NCI-H1417 (cell line): Measurements from ENCODE around the gene STAM.
"Not testable (repeated sequence)": the region's sequence is repeated elsewhere in the genome, so short reads cannot be mapped to it uniquely, and the experiment has no call there.

Source experiments
- DNase-seq, 3 experiments: peaks; one replicate each; lab custom pipeline; 2025; lab: John Stamatoyannopoulos, UW

The STAM gene

DNA sequence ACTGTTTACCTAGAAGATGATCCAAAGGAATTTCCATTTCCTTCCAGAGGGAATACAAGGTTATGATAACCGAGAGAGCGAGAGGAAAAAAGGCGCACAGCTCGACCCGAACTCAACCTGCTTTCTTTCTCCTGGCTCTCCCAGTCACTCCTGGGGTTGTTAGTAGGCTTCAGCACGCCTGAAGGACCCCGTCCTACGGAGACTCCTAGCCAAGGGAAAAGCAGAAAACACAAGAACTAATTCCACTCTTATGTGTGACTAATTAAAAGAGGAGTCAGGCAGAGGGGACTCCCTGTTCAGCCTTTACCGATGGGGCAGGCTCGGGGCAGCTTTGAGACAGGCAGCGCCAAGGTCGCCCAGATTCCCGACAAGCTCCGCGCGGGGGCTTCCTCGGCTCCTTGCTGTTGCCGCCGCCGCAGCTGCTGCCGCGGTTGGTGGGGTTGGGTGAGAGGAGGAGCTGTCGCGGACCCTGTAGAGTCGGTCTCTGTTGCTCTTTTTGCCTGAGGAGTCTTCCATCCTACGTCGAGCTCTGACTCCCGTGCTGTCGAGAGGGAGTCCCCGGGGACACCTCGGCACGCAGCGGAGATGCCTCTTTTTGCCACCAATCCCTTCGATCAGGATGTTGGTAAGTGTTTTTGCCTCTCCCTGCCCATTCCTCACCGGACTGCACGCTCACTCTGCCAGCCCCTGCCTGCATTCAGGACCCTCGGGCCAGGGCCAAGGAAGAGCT, at the start of gene STAM:
TSS of gene STAM (plus strand) at position 397 of the 730 bp plus-strand sequence. CDS start at position 586, 189 bp downstream.
- peak; percentile 91 to 97 (median 92) for DNase-seq

DNA sequence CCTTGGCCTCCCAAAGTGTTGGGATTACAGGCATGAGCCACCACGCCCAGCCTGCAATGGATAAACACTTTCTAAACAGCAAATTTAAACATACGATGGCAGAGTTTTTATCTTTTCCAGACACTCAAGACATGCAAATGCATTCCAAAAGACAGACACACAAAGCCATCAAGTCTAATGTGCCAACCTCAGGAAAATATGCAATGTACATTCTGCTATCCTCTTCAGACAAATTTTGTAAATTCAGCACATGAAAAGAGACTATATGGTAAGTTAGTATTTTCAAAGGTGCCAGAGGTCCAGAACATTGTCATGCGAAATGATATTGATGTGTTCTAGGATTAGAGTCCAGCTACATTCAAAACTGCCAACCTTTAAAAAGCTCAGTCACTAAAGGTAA, 46.6 kb upstream of the STAM start:
- no peak for DNase-seq

DNA sequence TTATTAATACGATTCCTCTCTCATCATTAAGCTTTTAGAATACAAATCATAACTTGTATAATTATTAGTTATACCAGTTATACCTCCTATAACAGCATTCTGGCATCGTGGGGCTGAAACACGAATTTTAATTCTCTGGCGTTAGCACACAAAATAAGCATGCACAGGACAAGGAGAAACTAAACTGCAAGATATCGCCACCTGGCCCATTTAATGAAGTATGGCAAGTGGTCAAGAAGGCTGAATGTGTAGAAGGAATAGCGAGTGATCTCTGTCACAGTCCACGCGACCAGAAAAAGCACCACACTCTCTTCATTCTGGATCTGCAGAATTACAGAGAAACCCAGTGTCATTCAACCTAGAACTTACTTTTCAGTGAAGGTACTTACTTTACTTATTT, 44.9 kb upstream of the STAM start:
- DNase-seq = peak in 1 of 3 experiments; percentile 60

DNA sequence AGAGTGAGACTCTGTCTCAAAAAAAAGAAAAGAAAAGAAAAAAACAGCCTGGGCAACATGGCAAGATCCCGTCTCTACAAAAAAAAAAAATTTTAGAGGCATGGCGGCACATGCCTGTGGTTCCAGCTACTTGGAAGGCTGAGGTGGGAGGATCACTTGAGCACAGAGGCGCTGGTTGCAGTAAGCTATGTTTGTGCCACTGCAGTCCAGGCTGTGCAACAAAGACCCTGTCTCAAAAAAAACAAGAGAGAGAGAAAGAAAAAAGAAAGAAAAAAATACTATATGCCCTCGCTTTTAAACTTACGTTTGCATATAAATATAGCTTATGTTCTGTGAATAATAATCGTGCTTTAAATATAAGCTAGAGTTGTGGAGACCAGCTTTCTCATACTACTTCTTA, 38.0 kb upstream of the STAM start:
- DNase-seq = no peak

DNA sequence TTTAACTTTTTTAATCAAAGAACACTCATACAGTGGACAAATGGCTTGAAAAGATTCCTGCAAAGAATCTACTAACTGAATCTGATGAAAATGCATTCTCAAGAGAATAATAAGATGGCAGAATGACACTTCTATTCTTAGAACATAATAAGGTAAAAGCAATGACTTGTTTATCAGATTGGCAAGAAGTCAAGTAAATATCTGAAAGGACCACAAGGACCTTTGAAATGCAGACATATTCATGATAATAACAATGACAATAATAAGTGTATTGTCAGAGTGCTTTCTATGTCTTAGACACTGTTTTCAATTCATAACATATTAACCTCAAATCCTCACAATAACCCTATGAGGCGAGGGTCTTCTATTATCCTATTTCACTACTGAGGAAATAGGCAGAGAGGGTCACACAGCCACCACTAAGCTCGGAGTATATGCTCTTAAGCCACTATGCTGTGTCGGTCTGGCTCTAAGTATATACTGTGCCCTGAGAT, 37.4 kb upstream of the STAM start:
- no peak for DNase-seq

DNA sequence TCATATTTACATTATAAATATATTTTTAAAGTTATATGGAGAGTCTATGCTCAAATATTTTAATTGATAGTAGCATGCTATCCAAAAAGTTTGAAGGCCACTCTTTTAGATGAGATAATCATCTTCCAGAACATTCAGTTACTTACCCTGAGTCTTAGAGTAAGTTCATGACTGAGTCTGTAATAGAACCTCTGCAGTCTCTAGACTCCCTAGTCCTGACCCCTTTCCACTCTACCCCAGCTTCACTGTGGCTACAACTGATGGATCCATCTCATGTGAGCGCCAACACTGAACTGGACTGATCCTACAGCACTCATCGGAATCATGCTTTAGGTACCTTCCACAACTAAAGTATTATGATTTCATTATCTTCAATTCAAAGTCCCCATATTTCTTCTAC, 36.9 kb upstream of the STAM start:
- no peak for DNase-seq

DNA sequence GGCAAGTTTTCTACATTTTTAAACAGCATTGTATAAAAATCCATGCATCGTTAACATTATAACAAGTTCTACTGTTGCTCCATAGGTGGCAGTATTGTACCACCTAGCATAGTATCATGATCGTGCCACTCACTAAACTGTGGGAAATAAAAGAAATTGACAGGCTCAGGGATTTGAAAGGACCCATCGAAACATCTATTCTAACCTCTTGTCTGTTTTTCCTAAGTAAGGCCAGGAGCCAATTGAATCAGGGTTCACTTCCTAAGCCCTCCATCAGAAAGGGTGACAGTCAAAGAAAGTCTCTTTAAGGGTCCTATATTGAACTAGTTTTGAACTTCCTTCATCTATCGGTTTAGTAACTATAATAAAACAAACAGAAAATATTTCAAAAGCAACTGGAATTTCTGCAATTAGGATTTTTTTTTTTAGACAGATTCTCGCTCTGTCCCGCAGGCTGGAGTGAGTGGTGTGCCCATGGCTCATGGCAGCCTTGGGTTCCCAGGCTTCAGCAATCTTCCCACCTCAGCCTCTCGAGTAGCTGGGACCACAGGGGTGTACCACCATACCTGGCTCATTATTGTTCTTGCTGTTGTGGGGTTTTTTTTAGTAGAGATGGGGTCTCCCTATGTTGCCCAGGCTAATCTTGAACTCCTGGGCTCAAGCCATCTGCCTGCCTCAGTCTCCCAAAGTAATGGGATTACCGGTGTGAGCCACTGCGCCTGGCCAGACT, 36.2 kb upstream of the STAM start:
- DNase-seq = peak; percentile 7 to 63 (median 33)

DNA sequence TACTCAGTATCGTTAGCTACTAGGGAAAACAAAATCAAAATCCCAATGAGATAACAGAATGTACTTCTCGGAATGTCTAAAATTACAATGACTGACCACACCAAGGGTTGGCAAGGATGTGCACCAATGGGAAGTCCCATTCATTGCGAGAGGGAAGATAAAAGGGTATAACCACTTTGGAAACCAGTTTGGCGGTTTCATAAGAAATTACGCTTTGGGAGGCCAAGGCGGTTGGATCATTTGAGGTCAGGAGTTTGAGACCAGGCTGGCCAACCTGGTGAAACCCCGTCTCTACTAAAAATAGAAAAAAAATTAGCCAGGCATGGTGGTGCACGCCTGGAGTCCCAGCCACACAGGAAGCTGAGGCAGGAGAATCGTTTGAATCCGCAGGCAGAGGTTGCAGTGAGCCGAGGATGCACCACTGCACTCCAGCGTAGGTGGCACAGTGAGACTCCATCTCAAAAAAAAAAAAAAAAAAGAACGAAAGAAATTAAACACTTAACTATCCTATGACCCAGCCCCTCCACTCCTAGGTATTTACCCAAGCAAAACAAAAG, 34.4 kb upstream of the STAM start:
- no peak for DNase-seq

DNA sequence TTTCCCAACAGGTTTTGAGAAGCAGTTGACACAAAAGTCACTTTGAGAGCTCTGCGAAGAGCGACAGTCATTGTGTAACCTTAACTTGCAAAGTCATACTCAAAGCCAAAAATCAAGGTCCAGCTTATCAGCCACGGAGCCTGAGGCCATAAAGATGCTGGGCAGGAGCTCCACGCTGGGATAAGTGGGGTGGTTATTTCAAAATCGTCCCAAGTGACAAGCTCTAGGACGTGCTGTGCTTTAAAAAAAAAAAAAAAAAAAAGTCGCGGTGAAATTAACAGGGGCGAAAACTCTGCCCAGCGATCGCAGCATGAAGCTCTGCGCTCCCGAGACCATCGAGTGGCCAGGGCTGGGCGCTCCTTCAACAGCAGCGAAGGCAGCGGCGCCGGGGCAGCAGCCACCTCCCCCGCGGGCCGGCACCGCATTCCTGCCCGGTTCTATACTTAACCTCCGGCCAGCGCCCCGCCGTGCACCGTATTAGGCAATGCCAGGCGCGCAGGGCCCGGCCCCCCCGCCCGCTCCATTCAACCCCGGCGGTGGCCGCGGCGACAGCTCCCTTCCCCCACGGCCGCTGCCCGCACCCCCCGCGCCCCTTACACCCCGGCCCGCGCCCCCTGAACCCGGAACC, 27.4 kb upstream of the STAM start:
- peak in 2 of 3 experiments; percentile 66 to 75 for DNase-seq

DNA sequence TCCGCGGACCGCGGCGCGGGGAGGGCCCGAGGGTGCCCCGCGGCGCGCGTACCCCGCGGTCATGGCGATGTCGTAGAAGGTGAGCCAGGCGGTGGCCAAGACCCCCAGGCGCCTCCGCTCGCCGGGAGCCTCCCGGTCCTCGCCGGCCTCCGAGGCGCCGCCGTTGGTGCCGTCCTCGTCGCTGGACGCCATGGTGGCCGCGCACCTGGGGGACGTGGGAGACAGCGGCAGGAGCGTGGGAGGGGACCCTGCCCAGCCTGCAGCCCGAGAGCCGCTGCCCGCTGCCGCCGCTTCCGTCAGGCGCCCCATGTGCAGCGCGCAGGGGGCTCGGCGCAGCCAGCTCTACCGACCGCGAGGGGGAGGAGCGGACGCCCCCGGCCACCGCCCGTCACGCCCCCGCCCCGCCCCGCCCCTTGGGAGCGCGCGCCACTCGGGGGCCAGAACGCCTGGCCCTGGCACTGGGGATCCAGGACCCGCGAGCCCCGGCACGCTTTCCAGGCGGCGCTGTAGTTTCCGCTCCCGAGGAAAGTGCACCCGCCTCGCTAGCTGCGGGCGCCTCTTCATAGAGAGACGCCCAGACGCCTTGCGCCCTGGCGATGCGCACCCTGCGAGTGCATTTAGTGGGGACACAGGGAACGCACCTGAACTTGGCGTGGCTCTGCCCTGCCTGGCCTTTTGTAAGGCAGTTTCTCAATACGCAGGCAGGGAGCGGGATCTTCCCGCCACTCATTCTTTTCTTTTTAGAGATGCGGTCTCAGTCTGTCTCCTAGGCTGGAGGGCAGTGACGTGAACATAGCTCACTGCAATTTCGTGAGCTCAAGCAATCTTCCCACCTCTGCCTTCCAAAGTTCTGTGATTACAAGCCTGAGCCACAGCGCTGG, 26.7 kb upstream of the STAM start, which contains the start of gene HACD1:
TSS of gene HACD1 (minus strand) at position 344 of the 881 bp plus-strand sequence. CDS start at position 309, 35 bp downstream.
- DNase-seq = peak in 2 of 3 experiments; percentile 81 to 82

DNA sequence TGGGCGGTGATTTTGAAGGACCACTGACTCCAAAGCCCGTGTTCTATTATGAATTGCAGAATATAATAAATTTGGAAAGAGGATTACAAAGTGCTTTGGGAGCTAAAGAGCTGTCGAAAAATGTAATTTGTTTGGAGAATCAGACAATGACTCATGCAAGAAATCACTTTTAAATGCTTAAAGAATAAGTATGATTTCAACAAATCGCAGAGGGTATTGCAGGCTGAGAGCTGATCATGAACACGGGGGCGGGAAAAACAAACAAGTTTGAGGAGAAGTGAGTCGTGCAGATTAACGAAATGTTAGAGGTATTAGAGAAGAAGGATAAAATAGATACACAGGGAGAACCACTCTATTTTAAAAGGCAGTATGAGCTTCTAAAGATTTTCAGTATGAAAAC, 21.9 kb upstream of the STAM start:
- DNase-seq = no peak

DNA sequence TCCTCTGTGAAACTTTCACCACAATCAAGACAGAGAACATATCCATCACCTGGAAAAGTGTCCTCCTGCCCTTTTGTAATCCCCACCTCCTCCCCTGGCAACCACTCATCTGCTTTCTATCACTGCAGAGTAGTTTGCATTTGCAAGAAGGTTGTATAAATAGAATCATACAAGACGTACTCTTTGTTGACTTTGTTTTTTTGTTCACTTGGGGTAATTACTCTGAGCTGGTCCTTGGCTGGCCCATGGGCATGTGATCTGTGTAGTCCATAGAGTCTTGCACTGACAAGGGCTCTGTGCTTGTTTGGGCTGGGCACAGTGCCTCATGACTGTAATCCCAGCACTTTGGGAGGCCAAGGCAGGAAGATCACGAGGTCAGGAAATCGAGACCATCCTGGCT, 19.0 kb upstream of the STAM start:
- DNase-seq = no peak

DNA sequence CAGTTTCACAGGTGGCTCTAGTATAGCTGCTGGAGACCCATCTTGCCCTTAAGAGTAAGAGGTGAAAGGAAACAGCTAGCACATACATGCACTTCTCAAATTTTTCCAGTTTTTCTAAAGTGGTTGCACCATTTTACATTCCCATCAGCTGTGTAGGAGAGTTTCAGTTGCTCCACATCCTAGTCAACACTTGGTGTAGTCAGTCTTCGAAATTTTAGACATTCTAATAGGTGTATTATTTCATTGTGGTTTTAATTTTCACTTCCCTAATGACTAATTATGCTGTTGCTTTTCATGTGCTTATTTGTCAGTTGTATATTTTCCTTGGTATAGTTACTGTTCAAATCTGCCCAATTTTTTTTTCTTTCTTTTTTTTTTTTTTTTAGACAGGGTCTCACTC, 17.3 kb upstream of the STAM start:
- DNase-seq = no peak

DNA sequence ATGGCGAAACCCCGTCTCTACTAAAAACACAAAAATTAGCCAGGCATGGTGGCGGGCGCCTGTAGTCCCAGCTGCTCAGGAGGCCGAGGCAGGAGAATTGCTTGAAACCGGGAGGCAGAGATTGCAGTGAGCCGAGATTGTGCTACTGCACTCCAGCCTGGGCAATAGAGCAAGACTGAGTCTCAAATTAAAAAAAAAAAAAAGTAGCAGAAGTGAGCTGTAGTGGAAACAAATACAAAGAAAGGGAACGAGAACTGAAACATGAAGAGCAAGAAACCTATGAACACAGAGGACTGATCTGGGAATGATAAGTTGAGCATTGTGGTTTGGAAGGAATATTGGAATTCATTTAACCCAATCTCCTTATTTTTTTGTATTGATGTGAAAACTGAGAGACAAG, 11.4 kb upstream of the STAM start:
- DNase-seq = not testable (repeated sequence)

DNA sequence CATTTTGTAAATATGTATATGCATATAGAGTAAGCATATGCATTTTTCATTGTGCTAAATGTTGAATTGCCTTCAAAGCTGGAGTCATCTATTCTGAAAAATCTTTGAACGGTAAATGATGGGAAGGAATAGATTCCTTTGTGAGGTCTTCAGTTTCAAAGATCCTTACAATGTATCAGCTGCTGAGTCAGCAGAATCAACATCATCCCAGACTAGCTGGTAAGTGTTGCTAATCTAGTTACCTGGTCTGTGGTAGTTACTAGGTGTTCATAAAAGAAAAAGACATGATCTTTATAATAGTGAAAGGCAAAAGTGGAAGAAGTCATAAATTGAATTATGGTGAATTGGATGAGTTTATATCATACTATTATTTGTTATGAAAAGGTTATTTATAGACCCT, 10.6 kb upstream of the STAM start:
- DNase-seq = no peak

DNA sequence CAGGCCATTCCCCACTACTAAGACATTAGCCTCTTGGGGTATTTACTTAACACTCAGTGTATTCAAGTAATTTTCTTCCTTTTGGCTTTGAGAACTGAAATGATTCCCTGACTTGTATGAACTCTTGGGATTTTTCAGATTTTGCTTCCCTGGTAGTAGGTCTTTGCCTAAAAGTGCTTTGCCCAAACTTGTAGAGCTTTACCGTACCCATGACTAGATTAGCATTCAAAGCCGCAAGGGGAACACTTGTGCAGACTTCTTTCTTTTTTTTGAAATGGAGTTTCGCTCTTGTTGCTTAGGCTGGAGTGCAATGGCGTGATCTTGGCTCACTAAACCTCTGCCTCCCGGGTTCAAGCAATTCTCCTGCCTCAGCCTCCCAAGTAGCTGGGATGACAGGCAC, 6.1 kb upstream of the STAM start:
- DNase-seq = no peak

DNA sequence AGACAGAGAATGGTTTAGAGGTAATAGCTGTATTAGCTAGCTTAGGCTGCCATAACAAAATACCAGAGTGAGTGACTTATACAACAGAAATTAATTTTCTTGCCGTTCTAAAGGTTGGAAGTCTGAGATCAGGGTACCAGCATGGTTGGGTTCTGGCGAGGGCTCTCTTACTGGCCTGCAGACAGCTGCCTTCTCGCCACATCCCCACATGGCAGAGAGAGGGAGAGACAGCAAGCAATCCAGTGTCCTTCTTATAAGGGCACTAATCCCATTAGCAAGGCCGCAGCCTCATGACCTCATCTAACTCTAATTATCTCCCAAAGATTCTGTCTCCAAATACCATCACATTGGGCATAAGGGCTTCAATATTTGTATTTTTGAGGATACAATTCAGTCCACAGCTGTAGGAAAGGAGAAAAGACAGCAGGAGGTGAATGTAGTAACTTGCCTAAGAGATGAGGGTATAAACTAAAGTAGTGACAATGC, 3.6 kb upstream of the STAM start:
- no peak for DNase-seq

DNA sequence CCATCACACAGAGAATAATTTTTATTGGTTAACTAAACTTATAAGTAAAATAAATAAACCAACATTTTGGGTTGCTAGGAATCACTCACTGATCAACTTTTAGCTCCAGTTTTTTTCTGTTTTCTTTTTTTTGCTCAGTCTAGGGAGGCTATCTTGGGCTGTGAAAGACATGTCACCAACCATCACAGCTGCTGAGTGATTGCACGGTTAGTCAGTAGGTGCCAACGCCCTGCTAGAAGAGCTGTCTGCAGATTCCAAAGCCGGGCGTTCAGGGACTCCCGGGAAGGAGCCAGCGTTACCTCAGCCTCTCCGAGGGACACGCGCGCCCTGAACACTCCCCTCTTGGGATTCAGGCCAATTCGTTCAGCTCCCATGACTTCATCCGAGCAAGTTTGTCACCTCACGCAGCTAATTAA, 604 bp upstream of the STAM start:
- peak in 1 of 3 experiments; percentile 92 for DNase-seq

DNA sequence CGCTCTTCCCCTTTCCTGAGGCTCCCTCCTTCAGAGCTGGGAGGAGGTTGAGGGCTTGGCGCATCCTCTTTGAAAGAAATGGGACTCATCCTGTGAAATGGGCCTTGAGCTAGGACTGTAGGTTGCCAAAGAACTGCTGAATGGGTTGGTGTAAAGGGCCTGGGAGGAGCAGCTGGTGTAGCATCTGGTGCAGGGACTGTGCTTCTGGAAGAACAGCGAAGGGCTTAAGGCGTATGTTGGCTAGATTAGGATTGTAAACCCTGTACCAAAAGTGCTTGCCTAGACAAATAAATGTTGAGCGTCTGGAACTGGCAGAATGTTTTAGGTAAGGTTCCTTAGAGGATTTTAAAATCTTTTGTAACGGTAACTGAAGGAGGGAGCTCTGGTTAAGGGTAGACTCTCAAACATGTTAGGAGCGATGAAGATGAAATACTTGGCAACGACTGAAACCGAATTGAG, 563 bp downstream of the STAM start:
- peak in 1 of 3 experiments; percentile 30 for DNase-seq

DNA sequence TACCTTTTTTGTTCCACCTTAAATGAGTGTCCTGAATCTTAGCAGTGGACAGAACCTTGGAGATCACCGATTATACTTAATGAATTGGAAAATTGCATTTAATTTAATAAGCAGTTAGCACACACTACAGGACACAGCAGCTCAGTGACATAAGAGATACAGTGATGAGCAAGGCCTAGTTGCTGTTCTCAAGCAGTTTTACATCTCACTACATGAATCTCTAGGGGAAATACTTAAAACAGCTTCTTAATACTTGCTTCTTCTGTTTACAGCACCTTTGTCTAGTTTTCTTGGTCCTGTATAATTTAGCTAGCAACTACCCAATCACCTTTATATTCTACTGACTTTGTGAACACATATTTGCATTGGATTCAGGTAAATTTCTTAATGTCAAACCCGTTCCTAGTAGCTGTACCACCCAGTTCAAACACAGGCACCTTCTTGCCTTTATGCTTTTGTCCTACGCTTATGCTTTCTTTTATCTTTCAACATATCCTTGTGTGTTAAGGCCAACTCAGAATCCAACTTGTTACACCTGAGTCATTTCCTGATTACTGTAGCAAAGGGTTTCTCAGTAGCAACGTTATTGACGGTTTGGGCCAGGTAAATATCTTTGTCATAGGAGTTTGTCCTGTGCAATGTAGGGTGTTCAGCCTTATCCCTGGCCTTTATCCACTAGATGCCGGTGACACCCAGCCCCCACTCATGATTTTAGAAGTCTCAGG, 1.8 kb downstream of the STAM start:
- no peak for DNase-seq
